WTC11 (cell line): ENCODE results near the gene RNF10.

Experiments
- AFF4 ChIP-seq: sonication (generic); formaldehyde crosslinking; IDR thresholded peaks from 2 replicates; pipeline ENCODE4 v1.8.1; 2023; ENCODE audit warnings: mild to moderate bottlenecking, missing genetic modification reagents, borderline replicate concordance
- ARID4B ChIP-seq: sonication (generic); formaldehyde crosslinking; IDR thresholded peaks from 2 replicates; pipeline ENCODE4 v1.8.0; 2023; ENCODE audit warnings: missing genetic modification reagents, mild to moderate bottlenecking, borderline replicate concordance
- CTCF ChIP-seq: fragments of 200-600 bp; IDR thresholded peaks from 2 replicates; pipeline ENCODE4 v1.8.0; 2022; ENCODE audit warnings: antibody characterized with exemption
- FOXJ3 ChIP-seq: sonication (generic); formaldehyde crosslinking; IDR thresholded peaks from 2 replicates; pipeline ENCODE4 v1.9.0; 2021; ENCODE audit warnings: missing genetic modification reagents, mild to moderate bottlenecking, borderline replicate concordance
- HMGXB4 ChIP-seq: sonication (generic); formaldehyde crosslinking; IDR thresholded peaks from 2 replicates; pipeline ENCODE4 v1.8.1; 2023; ENCODE audit warnings: mild to moderate bottlenecking, moderate library complexity, missing genetic modification reagents
- MLX ChIP-seq: sonication (generic); formaldehyde crosslinking; IDR thresholded peaks from 2 replicates; pipeline ENCODE4 v1.8.1; 2023; ENCODE audit warnings: mild to moderate bottlenecking, missing genetic modification reagents, moderate library complexity
- NR3C1 ChIP-seq: sonication (generic); formaldehyde crosslinking; conservative IDR thresholded peaks from 2 replicates; pipeline ENCODE4 v1.8.1; 2023; ENCODE audit warnings: low read depth, mild to moderate bottlenecking, missing genetic modification reagents
- PRDM15 ChIP-seq: sonication (generic); formaldehyde crosslinking; IDR thresholded peaks from 2 replicates; pipeline ENCODE4 v1.8.0; 2022; ENCODE audit warnings: missing genetic modification reagents
- SMAD4 ChIP-seq: sonication (generic); formaldehyde crosslinking; IDR thresholded peaks from 2 replicates; pipeline ENCODE4 v1.8.0; 2022; ENCODE audit warnings: mild to moderate bottlenecking, missing genetic modification reagents
- USF1 ChIP-seq: sonication (generic); formaldehyde crosslinking; IDR thresholded peaks from 2 replicates; pipeline ENCODE4 v1.8.0; 2022; ENCODE audit warnings: mild to moderate bottlenecking, missing genetic modification reagents
- ZBTB43 ChIP-seq: sonication (generic); formaldehyde crosslinking; IDR thresholded peaks from 2 replicates; pipeline ENCODE4 v1.8.1; 2023; ENCODE audit warnings: mild to moderate bottlenecking, missing genetic modification reagents
- ZNF121 ChIP-seq: sonication (generic); formaldehyde crosslinking; IDR thresholded peaks from 2 replicates; pipeline ENCODE4 v1.8.0; 2023; ENCODE audit warnings: missing genetic modification reagents
- ZNF416 ChIP-seq: fragments of 250-450 bp; sonication (Bioruptor Pico); IDR thresholded peaks from 2 replicates; pipeline ENCODE4 v1.9.0; 2021; ENCODE audit warnings: mild to moderate bottlenecking, inconsistent platforms
- ZNF512 ChIP-seq: sonication (generic); formaldehyde crosslinking; IDR thresholded peaks from 2 replicates; pipeline ENCODE4 v1.8.1; 2022; ENCODE audit warnings: missing genetic modification reagents, borderline replicate concordance

GRCh38 chr12:120529641-120530417, 4.3 kb upstream of the RNF10 start:
- TF ChIP-seq MLX (CRISPR knock-in tag), result no peak
- no peak for TF ChIP-seq CTCF
- TF ChIP-seq FOXJ3 (CRISPR knock-in tag), result no peak
- no peak for TF ChIP-seq PRDM15 (CRISPR knock-in tag)
- TF ChIP-seq HMGXB4 (CRISPR knock-in tag), result no peak
- no peak for TF ChIP-seq NR3C1 (CRISPR knock-in tag)
- no peak for TF ChIP-seq USF1
- no peak for TF ChIP-seq ZNF416 (CRISPR knock-in tag)
- no peak for TF ChIP-seq ZBTB43 (CRISPR knock-in tag)
- no peak for TF ChIP-seq ZNF512 (CRISPR knock-in tag)
- TF ChIP-seq ZNF121 (CRISPR knock-in tag), result no peak
- TF ChIP-seq ARID4B, result no peak
- TF ChIP-seq AFF4 (CRISPR knock-in tag), result no peak
- TF ChIP-seq SMAD4, result no peak
